GM12872 (cell line): ENCODE results near the gene PNKD.
A peak's percentile ranks its signal among the peaks of the same experiment; 100 is the strongest.

Experiments used
- CTCF ChIP-seq: IDR thresholded peaks from 3 replicates; pipeline ENCODE4 v1.5.1; 2011; ENCODE audit warnings: low read depth, mild to moderate bottlenecking, low read length, moderate library complexity; ENCODE audit not compliant: insufficient read depth

Gene PNKD

GRCh38 chr2:218257390-218257981 is 12.8 kb upstream of the PNKD start:
- TF ChIP-seq CTCF: peak; percentile 87

- no peak for TF ChIP-seq CTCF
Observed at GRCh38 chr2:218259099-218259961, 11.0 kb upstream of the PNKD start.

DNA sequence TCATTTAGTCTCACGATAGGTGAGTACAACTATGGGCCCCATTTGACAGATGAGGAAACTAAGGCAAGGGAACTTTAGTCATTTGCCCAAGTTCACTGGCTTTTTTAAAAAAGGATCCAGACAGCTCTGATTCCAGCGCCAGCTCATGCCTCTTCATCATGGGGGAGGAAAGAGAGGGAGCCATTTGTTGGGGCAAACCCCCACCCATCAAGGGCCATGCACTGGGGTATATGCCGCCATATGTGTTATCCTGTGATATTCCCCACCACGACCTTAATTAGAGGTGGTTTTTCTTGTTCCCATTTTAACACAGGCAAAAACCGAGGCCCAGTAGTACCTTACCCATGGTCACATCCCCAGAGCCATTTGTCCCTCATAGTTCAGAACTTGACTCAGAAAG is 10.2 kb upstream of the PNKD start:
- TF ChIP-seq CTCF: no peak

DNA sequence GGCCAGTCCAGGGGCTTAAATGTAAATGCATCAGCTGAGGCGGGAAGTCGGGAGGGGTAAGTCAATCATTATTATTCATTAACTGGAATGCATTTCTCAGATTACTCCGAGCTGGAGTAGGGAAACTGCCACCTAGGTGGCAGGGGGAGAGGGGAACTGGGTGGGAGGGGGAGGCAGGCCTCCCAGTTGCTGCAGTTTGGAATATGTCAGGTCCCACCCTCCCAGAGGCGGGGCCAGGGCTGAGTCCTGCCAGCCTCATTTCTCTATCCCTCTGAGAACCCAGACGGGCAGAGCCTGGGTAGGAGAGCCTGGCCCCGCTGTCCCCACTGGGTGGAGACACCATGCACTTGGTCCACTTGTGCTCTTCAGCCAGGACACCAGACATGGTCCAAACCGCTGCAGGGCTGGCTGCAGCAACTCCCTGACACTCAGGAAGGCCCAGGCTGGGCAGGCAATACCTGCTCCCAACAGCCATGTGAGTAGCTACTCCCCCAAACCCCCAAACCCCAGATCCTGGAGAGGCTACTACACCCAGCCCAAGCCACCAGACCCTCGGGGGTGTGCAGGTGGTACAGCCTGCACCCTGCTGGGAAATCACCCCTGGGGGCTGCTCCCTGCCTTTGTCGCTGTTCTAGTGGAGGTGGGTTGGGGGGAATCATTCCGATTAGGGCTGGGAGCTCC is 9.4 kb upstream of the PNKD start, which contains the start of gene GPBAR1:
TSS of gene GPBAR1 (plus strand) at position 274 of the 681 bp plus-strand sequence. CDS start 1,710 bp downstream, outside the sequence.
- no peak for TF ChIP-seq CTCF

DNA sequence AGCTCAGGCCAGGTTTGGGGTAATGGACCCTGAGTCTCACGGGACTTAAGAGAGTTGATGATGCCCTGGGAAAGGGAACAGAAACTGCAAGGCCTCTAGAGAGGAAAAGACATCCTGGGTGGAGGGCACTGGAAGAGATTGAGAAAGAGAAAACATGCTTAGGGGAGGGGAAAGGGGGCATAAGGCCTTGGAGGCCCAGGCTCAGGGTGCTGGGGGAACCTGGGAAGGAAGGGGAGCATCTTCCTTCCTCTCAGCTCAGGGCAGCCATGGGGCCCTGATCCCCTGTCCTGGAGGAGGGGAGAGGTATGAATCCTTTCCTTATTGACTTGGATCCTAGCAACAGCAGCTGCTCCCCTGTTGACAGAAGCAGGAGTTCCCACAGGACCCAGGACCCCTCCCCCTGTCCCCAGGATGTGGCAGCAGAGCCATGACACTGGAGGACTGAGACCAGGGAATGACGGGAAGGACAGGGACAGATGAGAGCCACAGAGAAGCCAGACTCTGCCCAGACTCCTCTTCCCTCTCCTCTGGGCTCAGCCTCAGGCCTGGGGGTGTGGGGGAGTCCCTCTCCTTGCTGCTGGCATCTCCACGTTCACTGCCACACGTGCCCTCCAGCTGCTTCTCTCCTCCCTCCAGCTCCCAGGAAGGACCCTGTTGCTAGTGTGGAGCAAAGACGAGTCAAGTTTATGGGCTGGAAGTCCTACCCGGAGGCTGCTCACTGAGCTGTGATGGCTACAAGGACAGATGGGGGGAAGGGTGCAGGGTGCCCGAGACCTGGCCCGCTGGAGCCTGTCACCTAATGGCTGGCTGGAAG is 8.7 kb upstream of the PNKD start:
- no peak for TF ChIP-seq CTCF

- TF ChIP-seq CTCF: no peak
Observed at GRCh38 chr2:218262237-218262600, 8.1 kb upstream of the PNKD start.
